Stimulated activated CD8-positive, alpha-beta memory T cell treated with anti-CD3 and anti-CD28 coated beads, Interleukin-4, amount 100 ng/mL, for 48 hours (primary cell): ENCODE measurements around the gene COL25A1.
"Not testable (repeated sequence)": the region's sequence is repeated elsewhere in the genome, so short reads cannot be mapped to it uniquely, and the experiment has no call there.

Source experiments
- DNase-seq: peaks from one replicate; pipeline ENCODE4 v3.0.0-alpha.2; 2020

The COL25A1 gene

DNA sequence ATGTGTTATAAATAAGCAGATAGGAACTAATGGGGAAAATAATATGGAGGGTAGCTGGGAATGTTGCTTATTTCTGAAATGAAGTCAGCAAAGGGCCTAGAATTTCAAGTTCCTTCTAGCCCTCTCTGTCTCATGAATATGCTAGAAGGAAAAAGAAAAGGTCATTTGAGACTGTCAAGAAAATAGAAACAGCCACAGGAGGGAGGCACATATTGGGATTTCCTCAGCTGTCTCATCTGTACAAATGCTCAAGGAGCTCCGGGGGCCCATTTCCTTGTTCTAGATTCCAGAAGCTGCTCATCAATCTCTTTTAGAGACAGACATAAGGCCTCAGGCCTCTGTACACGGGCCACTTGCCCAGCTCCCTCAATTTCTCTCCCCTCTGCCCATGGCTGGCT, 412.0 kb downstream of the COL25A1 start:
- DNase-seq: no peak

DNA sequence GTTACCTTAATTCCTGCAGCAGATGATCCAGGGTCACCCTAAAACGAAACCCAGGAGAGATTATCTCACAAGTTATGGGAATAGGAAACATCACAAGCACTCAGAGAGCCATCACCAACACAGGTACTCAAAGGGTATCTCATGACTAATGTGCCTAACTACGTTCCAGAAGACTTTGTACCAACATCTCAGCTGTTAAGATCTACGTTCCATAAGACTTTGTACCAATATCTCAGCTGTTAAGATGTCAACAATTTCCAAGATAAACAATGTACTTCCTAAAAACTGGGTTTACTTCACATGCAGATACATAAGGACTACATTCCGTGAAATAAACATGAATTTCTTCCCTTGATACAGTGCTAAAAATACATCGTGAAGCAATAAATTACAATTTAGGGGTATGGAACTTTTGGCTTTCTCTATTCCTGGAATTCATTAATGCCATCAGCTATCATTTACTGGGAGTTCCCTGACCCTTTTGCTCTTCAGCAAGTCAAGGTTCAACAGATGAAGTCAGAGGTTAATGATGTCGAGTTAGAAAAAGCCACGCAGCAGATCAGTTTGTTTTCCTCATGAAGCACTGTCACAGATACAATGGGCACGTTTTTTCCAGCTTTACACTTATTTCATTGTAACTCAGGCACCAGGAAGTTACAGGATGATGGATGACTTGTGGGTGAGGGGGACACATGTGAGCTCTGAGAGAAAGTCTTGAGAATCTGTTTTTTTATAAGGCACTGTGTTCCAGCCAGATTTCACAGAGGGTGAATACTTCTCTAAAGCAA, 412.6 kb downstream of the COL25A1 start:
- DNase-seq: no peak

DNA sequence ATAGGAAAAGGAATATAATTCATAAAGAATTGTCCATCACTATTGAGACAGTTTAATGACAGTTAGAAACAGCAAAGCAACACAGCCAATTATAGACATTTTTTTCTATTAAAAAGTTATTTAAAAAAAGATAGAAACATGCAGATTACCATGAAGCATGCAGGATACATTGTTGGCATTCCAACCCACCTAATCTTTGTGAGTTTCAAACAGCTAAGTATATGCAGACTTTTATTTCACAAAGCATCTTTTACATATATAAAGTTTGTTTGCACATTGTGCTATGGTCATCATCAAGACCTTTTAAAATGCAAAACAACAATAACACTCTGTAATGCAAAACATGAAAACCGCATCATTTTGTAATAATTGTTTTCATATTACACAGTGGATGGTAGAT, 413.7 kb downstream of the COL25A1 start:
- DNase-seq: no peak

DNA sequence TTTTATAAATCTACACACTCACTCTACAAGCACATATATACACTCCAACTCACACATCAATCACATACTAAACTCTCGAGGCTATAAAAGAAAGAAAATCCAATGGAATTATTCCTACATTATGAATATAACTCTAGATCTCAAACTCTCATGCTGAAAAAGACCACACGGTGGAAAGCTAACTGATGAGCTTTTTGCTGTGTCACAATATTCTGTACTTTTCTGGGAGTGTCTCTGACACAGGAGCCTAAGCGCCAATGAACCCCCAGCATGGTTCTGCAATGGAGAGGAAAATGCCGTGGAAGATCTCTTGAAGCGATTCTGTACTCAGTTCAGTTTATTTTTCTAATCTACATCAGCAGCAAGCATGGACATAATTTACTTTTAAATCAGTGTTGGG, 415.4 kb downstream of the COL25A1 start:
- no peak for DNase-seq

DNA sequence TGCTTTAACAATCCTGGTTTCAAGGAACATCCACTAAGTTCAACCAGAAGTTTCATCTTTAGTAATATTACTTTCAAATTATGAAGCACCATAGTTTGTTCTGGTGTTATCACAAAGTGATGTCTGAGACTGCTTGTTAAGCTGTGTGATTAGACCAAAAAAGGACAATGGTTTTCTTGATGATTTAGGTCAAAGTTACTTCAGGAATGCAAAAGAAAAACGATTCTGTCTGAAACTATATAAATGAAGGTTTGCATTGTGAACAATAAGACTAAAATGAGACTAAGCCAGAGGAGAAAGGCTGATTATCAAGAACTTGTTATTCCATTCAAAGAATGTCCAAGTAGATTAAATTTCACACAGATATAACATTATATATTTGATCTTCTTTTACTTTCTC, 417.2 kb downstream of the COL25A1 start:
- DNase-seq: no peak

DNA sequence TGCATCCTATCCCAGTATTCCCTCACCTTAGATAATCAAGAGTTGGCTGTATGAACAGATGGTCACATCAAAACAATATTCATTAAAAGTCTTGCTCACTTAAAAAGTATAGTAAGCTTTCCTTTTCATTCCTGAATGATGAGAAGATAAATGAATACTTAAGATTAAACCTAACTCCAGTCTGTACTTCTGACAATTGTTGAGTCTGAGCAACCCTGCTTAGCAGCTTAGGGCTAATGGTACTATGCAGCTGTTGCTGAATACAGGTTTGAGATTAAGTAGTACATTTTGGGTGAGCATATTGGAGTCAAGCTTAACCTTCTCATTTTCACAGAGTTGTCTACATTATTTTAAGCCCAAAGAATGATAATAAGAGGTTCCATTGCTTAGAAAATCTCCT, 417.9 kb downstream of the COL25A1 start:
- DNase-seq: no peak

DNA sequence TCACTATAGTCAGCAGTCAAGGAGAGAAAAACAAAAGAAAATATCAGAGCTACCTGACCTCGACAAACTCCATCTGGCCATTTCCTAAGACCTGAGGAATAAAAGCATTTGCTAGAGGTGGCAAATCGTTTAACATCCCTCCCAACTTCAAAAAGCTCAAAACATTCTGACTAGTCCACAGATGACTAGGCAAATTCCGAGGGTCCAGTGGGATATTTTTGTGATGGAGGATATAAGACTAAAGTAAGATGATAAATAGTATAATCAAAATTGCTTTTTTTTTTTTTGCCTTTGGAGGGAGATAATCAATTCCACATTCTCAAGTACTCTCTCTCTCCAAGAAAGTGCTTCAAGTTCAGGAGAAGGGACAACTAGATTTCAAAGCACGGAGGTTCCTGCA, 420.5 kb downstream of the COL25A1 start:
- DNase-seq: no peak

DNA sequence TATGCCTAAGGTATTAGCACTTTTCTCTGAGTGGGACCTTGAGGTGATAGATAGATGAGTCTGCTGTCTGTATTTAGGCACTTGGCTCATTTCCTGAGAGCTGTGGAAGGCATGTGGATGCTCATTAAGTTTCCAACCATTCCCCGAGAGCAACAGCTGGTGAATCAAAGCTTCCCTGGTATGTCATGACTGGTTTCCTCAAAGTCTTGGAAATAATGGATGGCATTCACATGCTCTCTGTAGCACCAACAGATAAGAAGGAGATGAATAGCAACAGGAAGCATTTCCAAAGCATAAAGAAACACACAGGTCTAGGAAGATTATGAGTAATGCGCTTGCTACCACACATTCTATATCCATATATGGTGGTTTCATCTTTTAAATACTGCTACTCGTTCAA, 421.3 kb downstream of the COL25A1 start:
- DNase-seq: no peak

DNA sequence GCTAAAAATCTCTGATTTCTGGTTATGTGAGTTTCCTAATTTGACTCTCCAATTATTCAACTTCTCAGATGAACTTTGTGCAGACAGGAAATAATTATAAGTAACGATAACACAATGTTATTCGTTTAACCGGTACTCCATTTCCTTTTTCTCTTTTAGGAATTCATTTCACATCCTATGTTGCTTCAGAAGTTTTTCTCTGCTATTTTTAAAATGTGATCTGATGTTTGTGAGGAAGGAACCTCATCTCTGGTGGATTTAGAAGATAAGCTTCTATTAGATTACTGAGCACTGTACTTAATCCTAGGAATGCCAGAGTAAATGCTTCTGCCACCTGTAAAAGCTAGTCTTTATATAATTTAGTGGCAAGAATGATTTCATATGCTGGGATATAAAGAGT, 423.7 kb downstream of the COL25A1 start:
- DNase-seq: no peak

DNA sequence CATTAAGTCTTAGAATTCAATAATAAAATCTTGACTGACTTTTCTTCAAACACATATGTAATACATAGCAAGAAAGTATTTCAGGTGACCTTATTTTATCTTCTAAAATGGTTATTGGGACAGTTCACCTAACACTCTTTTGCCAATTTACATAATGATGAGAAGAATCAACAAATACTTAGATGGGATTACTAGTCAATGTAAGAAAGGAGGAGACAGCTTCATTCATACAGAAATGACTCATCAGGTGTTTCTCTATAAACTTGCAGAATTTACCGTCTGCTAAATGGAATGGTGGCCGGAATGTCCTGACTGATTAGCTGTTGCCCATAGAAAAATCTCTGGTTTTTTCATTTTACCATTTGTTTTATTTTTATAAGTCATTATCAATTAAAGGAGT, 424.6 kb downstream of the COL25A1 start:
- no peak for DNase-seq

DNA sequence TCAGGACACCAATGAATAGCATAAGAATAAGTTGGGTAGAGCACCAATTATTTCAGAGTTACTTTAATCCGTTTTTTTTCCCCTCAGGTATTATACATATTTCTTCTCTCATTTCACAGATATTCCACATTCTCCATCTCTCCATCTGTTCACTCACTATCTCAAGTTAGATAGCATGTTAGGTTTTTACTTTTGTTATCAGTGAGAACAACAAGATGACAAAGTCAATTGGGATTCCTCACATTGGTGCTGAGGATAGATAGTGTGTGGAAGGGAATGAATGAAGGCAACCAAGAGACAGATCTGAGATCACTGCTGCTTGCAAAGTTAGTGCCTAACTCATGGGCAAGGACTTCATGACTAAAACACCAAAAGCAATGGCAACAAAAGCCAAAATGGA, 427.7 kb downstream of the COL25A1 start:
- DNase-seq: no peak

DNA sequence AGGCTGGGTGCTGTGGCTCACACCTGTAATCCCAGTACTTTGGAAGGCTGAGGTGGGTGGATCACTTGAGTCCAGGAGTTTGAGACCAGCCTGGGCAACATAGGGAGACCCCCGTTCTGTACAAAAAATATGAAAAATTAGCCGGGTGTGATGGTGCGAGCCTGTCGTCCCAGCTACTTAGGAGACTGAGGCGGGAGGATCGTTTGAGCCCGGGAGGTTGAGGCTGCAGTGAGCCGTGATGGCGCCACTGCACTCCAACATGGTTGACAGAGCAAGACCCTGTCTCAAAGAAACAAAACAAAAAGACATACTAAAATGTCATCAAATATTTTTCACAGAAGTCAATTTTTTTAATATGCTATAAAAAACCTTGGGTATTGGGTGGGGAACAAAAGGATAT, 432.5 kb downstream of the COL25A1 start:
- not testable (repeated sequence) for DNase-seq

DNA sequence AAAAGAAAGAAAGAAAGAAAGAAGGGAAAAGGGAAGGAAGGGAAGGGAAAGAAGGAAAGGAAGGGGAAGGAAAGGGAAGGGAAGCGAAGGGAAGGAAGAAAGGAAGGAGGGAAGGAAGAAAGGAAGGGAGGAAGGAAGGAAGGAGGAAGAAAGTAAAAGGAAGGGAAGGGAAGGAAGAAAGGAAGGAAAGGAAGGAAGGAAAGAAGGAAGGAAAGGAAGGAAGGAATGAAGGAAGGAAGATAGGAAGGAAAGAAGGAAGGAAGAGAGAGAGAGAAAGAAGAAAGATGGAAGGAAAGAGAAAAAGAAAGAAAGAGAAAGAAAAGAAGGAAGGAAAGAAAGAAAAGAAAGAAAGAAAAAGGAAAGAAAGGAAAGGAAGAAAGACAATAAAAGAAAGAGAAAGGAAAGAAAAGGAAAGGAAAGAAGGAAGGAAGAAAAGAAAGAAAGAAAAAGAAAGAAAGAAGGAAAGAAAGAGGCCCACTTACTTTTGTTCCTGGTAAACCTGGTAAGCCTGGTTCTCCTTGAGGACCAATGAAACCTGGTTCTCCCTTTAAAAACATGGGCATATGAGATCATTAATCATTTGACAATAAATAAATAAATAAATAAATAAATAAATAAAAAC, 433.7 kb downstream of the COL25A1 start:
- DNase-seq: no peak

DNA sequence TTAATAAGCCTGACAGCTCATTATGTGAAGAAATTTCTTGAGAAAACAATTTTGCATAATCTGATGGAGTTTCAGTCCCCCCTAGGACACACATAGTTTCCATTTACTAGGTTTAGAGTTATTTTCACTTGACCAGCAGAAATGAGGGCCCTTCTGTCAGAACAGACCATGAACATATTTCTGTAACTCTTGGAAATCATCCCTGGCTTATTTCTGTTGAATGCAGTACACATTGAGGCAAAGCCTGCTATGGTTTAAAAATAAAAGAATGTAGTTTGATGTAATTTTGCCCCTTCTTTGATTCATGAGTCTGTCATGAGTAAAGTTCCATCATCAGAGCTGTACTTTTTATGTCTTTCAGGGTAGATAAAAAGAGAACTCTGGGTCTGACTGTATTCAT, 435.0 kb downstream of the COL25A1 start:
- no peak for DNase-seq

DNA sequence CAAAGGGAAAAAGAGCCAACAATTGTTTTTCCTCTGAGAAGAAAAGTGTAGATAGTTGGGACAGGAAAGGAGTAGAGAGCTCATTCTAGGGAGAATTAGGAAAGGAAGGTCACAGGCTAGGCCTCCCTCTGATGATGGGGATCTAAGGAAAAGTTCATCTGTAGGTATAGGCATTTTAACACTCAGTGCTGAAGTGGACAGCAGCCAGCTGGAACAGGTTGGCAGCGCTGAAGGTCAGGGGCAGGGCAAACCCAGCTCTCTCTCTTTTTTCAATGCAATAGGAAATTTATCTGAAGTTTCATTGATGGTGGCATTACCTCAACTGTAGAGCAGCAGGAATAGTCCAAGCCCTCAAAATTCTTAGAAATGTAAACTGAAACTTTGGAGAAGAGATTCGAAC, 441.1 kb downstream of the COL25A1 start:
- DNase-seq: no peak

DNA sequence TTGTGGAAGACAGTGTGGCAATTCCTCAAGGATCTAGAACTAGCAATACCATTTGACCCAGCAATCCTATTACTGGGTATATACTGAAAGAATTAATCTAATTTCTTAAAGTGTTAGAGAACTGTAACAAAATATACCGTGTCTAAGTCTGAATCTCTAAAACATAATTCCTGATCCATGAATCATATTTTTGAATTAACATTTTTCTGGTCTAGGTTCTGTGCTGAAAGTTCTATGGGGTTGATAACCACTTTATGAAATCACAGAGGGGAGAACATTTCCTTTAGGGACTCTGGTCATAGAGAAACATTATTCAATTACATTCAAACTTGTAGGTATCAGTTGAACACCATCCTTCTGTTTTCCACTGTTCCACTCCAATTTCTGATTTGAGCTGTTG, 447.7 kb downstream of the COL25A1 start:
- no peak for DNase-seq

DNA sequence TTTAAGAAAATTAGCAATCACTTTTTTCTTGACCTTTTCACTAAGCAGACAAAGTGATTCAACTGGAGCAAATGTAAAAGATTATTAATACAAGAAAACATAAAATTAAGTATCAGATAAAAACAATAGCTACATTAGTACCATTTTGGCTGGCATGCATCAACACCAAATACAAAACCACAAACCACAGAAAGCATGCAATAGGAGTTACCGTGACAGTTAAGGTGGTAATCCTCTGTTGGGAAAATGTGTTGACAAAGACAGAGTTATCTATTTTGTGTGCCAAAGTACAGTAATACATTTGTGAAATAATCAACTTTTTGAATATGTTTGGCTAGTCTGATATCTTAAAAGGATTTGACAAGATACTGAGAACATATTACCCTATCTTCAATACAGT, 449.8 kb downstream of the COL25A1 start:
- no peak for DNase-seq

DNA sequence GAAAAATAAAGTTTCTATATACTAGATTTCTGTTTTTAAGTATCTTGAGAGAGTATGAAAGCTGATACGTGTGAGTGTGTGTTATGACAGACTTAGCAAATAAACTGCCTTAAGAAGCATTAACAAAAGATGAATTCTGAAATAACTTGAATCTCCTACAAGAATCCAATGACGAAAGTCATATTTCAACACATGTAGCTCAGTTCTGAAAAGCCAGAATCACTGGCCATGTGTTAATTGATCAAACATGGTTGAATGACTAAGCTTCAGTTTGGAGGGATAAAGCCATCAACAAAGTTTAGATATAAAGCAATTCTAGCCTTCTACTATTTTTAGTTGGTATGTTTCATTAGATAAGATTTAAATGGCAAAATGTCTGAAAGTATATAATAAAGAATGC, 451.1 kb downstream of the COL25A1 start:
- no peak for DNase-seq

DNA sequence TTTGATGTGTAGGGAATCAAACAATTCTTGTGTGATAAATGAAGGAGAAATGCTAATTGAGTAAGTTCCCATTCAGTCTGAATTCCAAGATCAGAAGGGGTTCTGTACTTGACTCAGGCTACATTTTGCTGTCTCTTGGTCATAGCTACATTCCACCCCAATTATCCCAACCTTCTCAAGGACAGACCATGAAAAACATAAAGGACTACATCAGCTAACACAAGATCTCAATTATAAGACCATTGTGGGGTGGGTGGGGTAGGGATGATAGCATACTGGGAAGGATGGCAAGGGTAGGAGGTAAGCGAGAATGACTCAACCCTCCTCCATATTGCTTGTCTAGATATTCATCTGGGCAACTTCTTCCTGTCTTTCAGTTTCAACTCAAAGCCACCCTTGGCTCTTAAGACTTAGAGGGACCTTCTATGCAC, 452.2 kb downstream of the COL25A1 start:
- DNase-seq: no peak

DNA sequence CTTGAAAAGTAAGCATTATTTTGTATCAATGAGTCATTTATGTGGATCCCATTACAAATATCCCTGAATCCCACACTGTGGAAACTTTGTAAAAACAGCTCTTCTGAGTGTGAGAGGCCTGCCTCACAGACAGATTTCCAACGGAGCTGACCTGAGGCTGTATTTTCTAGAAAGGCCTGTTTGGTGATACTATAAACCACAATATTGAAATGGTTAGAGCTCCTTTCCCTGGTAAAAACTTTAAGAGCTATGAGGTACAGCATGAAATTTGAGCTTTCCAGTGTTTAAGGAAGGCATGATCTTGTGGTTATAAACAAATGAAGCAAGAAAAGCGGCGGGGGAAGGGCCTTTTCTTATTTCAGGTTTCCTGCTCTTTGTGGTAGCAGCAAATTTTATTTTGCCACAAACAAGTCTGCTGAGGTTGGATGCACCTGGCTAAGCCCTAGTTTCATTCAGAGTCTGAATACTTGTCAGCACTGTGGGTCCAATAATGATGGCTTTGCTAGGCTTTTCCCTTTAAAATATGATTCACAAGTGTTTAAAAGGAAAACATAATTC, 452.8 kb downstream of the COL25A1 start:
- no peak for DNase-seq

DNA sequence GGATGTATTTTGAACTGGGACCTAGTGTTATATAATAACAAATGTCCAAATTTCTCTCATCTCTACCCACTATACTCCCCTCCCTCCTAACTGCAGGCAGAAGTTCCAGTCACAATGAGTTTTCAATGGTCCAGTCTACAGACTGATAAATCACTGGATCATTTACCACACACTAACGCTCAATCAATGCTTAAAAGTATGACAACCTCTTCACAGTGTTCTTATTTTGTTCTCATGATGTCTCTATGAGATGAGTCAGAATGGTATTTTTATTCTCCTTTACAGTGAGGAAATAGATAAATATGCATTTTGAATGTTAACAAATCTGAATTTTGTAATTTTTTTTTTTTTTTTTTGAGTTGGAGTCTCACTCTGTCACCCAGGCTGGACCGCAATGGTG, 455.9 kb downstream of the COL25A1 start:
- DNase-seq: no peak

DNA sequence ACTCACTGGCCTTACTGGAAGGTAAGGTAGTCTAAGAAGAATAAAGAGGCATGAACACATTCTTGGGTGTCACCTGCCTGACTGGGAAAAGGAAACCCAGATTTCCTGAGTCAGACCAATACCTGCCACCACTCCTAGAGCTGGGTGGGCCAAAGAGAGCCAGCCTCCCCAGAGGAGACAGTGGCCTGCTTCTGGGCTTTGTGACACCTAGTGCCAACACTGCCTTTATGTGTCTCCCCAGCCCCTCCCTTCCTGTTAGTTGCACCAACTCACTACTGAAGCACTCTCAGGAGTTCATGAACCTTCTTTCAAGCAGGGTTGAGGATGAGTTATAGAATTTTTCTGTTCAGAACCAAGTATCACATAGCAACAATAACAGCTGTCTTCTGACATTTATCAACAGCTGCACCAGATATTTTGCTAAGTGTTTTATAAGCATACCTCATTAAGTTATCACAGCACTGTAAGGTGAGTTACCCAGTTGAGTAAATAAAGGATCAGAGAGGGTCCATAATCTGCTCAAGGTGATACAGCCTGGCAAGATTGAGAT, 462.0 kb downstream of the COL25A1 start:
- DNase-seq: no peak

DNA sequence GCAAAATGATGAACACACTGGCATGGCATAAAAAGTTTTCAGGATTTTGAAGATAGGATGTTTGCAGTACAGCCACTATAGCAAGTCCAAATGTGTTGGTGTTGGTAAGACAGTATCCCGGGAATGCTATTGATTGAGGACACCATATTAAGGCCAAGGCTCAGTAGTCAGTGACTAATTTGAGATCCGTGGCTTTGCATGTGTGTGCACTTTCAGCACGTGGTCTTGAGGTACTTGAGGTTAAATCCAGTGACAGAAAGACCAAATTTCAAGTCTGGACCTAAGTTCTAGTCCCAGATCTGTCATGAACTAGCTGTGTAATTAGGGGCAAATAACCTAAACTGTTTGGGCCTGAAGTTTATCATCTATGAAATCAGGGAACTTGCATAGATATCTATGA, 463.1 kb downstream of the COL25A1 start:
- DNase-seq: no peak

DNA sequence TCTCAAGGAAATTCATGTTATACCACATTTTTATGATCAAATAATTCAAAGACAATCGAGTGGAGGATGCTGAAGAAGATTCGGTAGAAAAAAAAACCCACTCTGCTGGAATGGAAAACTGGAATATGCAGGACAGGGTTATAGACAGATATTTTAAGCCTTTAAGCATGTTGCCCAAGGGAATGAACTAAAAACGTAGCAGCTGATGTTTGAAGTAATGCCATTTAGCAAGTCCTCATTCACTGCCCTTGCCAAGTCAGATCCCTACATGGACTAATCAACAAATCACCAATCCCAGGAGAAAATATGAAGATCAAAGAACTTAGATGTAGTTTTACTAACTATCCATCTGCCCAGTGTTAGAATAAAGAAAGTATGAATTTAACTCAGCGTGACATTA, 464.0 kb downstream of the COL25A1 start:
- DNase-seq: no peak
